ENCODE measurements around the gene FIBCD1. TPM values are rescaled to one million over a fixed set of nuclear protein-coding genes. Genes with fewer than 3 reads are reported as not detected.

Gene FIBCD1
- total and polyA plus RNA-seq, 4 donors = 0.97 to 7.7 (median 4.1) TPM

DNA sequence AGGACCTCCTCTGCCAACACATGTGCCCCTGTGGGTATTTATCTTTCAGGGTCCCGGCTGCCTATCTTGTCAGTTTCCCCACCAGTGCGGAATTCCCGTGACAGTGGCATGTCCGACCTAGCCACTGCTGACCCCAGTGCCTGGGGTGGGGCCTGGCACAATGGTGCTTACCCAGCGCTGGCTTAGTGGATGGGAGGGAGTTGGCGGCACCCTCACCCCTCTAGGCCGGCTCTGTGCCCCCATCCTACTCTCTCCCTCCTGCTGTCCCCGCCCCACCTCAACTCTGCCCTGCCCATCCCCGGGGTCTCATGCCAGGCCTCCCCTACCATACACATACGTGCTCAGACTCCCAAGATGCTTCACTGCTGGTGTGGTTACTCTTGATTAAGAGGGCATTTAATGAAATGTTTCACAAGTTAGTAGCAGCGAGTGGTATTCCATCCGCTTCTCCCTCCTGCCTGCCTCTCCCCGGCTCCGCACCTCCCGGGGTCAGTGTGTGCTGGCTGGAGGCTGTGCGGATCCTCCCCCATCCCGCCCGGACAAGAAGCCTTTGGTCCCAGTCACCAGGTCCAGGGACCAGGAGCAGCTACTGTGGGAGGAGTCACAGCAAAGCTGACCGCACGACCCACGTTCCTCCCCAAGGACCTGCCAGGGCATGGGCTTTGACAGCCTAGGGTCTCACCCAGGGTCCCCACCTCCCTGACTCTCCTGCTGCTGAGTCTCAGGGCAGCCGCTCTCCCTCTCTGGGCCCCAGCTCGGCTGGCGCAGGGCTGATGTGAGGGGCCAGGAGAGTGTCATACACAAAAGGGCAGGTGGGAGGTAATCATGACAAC lies 32.9 kb downstream of the FIBCD1 start:
- TF ChIP-seq, protein P1, sequence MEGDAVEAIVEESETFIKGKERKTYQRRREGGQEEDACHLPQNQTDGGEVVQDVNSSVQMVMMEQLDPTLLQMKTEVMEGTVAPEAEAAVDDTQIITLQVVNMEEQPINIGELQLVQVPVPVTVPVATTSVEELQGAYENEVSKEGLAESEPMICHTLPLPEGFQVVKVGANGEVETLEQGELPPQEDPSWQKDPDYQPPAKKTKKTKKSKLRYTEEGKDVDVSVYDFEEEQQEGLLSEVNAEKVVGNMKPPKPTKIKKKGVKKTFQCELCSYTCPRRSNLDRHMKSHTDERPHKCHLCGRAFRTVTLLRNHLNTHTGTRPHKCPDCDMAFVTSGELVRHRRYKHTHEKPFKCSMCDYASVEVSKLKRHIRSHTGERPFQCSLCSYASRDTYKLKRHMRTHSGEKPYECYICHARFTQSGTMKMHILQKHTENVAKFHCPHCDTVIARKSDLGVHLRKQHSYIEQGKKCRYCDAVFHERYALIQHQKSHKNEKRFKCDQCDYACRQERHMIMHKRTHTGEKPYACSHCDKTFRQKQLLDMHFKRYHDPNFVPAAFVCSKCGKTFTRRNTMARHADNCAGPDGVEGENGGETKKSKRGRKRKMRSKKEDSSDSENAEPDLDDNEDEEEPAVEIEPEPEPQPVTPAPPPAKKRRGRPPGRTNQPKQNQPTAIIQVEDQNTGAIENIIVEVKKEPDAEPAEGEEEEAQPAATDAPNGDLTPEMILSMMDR (IDR thresholded peaks at IDR 0.05; ENCODE audit: control extremely low read depth, extremely low read depth) = no peak
- Histone ChIP-seq H3K9ac (ENCODE audit: insufficient read depth in 1 of 2, low read length in 2 of 2) (no peak overlapping the region), H3K36me3 (ENCODE audit: control insufficient read depth in 4 of 4, insufficient read depth in 4 of 4, low read length in 4 of 4) (no peaks in the 10 kb centered on the region), H3K27ac (ENCODE audit: low read depth in 1 of 2, low read length in 1 of 2) (no peak overlapping the region), H3K4me1 (ENCODE audit: control insufficient read depth in 5 of 5, insufficient read depth in 5 of 5, low read length in 5 of 5) (no peaks in the 10 kb centered on the region), H3K9me3 (ENCODE audit: control insufficient read depth in 4 of 4, insufficient read depth in 3 of 4, low read length in 3 of 4) (no peaks in the 10 kb centered on the region), H3K27me3 (ENCODE audit: control insufficient read depth in 3 of 3, insufficient read depth in 3 of 3, low read length in 2 of 3) (peaks cover 0 to 6% (median 0%) of the 10 kb centered on the region in 3 donors), H3K4me3 (no peak overlapping the region)
- 74 to 85% methylated on average over 24 of the region's 24 CpGs for WGBS, 2 donors
- DNase-seq (no peak), ATAC-seq (ENCODE audit: insufficient read depth, low FRiP score) (no peak)

DNA sequence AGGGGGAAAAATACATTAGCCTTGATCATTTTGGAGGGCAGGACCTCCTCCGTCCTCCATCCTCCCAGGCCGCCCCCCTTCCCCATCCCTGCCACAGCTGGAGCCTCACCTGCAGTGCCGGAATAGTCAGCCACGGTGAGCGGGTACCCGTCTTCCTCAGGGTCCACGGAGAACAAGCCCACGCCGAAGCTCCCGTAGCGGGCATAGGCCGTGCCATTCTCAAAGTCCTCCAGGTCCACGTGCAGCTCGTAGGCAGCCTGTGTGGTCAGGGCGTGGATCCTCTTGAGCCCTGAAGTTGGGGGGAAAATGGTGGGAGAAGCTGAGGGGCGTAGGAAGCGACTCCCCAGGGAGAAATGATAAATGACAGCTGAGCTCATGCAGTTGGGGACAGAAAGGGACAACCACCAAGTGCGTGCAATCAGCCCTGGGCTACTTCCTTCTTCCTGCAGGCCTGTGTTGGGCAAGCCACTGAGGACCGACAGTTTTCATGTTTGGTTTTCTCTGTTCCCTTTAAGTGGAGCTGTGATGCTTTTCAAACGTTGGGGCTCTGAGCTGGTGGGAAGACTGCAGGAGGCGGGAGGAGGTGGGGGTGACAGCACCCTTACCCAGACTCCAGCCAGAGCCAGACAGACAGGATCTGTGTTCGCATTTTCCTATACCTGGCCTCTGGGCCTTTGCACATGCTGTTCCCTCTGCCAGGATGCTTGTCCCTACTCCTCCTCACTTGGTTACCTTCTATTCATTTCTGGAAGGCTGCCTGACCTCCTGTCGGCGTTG lies 33.7 kb downstream of the FIBCD1 start:
- no peak overlapping the region for H3K4me3 ChIP-seq
- WGBS, 2 donors = 86 to 87% methylated on average over 24 of the region's 24 CpGs
- DNase-seq (no peak), ATAC-seq (ENCODE audit: insufficient read depth, low FRiP score) (no peak)
- H3K4me1 ChIP-seq (ENCODE audit: control insufficient read depth in 5 of 5, insufficient read depth in 5 of 5, low read length in 5 of 5) = no peaks in the 10 kb centered on the region
- peaks cover 0 to 15% (median 2%) of the 10 kb centered on the region in 3 donors for H3K27me3 ChIP-seq (ENCODE audit: control insufficient read depth in 3 of 3, insufficient read depth in 3 of 3, low read length in 2 of 3)
- no peaks in the 10 kb centered on the region for H3K9me3 ChIP-seq (ENCODE audit: control insufficient read depth in 4 of 4, insufficient read depth in 3 of 4, low read length in 3 of 4)
- TF ChIP-seq, protein P1 (IDR thresholded peaks at IDR 0.05; ENCODE audit: control extremely low read depth, extremely low read depth) = no peak
- no peak overlapping the region for H3K27ac ChIP-seq (ENCODE audit: low read depth in 1 of 2, low read length in 1 of 2)
- H3K36me3 ChIP-seq (ENCODE audit: control insufficient read depth in 4 of 4, insufficient read depth in 4 of 4, low read length in 4 of 4) = no peaks in the 10 kb centered on the region
- no peak overlapping the region for H3K9ac ChIP-seq (ENCODE audit: insufficient read depth in 1 of 2, low read length in 2 of 2)

DNA sequence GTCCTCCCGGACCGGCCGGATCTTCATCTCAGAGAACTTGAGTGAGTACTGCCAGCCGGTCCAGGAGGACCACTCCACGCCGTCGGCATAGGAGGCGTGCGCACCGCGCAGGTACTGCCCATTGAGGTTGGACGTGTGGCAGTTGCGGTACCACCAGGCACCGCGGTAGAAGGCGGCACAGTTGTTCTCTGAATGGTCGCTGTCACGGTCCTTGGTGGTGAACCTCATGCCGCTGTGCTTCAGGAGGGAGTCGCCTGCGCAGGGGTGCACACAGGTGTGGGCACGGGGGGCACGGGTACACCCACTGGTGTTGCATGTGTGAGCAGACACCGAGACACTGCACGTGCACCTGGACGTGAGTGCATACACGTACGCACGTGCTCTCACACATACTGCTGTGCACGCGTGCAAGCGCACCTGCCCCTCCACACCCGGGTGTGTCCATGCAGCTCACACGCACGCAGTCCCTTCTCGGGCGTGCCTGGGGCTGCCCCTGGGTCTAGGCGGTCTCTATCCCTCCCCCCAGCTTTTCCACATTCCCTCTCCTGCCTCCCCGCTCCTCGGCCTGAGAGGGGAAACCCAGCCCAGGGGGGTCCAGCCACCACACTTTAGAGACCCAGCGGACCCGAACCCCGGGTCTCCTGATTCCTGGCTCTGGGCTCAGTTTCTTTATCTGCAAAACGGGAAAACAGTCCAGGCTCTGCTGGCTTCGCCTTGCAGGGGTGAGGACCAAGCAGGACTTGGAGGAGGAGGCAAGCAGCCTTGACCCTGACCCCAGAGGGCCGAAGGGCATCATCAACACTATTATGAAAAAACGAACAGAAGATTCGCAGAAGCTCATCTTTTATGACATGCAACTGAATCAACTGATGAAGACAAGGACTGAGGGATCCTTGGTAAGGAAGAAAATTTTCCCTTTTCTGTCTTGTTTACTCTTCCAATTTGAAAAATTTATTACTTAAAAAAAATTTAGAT lies 34.7 kb downstream of the FIBCD1 start:
- no peak overlapping the region for H3K27ac ChIP-seq (ENCODE audit: low read depth in 1 of 2, low read length in 1 of 2)
- no peaks in the 10 kb centered on the region for H3K4me1 ChIP-seq (ENCODE audit: control insufficient read depth in 5 of 5, insufficient read depth in 5 of 5, low read length in 5 of 5)
- H3K4me3 ChIP-seq = no peak overlapping the region
- ATAC-seq (ENCODE audit: insufficient read depth, low FRiP score) = no peak
- no peak overlapping the region for H3K9ac ChIP-seq (ENCODE audit: insufficient read depth in 1 of 2, low read length in 2 of 2)
- no peak for DNase-seq
- TF ChIP-seq, protein P1 (IDR thresholded peaks at IDR 0.05; ENCODE audit: control extremely low read depth, extremely low read depth) = no peak
- H3K27me3 ChIP-seq (ENCODE audit: control insufficient read depth in 3 of 3, insufficient read depth in 3 of 3, low read length in 2 of 3) = peaks cover 0 to 15% (median 2%) of the 10 kb centered on the region in 3 donors
- 86 to 91% methylated on average over 48 of the region's 48 CpGs for WGBS, 2 donors
- H3K9me3 ChIP-seq (ENCODE audit: control insufficient read depth in 4 of 4, insufficient read depth in 3 of 4, low read length in 3 of 4) = no peaks in the 10 kb centered on the region
- H3K36me3 ChIP-seq (ENCODE audit: control insufficient read depth in 4 of 4, insufficient read depth in 4 of 4, low read length in 4 of 4) = no peaks in the 10 kb centered on the region

All from lung (tissue), 12 donors.